Measurements from ENCODE around the gene TRAF1. TPM values are rescaled to one million over a fixed set of nuclear protein-coding genes. Genes with fewer than 3 reads are reported as not detected.

The TRAF1 gene
- total RNA-seq, 3 donors from 2014 or later (not counting 1 experiment from before 2014, with no cell fraction given), result 23.4 to 33.9 (median 30.5) TPM

DNA sequence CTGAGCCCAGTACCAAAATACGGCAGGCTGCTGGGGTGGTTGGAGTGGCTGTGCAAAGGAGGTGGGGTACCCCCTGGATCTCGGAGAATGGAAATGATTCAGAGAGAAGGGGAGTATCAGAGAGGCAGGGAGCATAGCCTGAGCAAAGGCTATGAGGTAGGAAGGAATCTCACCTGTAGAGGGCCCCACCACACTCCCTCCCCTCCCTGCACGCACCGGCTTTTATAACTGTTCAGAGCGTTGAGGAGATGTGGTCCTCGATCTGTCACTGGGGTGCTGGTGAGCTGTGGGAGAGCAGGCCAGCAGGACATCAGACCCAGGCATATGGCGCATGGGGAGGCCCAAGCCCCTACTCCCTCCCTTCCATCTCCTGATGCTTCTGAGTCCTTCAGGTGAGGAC is 62.8 kb downstream of the TRAF1 start:
- Mint-ChIP-seq H3K4me1 (peaks cover 4 to 11% of the 10 kb centered on the region in 2 donors), H3K27me3 (ENCODE audit: low read depth in 2 of 2) (no peaks in the 10 kb centered on the region), H3K27ac (no peak overlapping the region), H3K4me3 (no peak overlapping the region), H3K36me3 (peaks cover 9% of the 10 kb centered on the region), H3K9me3 (no peaks in the 10 kb centered on the region)
- no peak overlapping the region for H3K4me3 ChIP-seq (ENCODE audit: low read length)
- TF ChIP-seq, protein P1, sequence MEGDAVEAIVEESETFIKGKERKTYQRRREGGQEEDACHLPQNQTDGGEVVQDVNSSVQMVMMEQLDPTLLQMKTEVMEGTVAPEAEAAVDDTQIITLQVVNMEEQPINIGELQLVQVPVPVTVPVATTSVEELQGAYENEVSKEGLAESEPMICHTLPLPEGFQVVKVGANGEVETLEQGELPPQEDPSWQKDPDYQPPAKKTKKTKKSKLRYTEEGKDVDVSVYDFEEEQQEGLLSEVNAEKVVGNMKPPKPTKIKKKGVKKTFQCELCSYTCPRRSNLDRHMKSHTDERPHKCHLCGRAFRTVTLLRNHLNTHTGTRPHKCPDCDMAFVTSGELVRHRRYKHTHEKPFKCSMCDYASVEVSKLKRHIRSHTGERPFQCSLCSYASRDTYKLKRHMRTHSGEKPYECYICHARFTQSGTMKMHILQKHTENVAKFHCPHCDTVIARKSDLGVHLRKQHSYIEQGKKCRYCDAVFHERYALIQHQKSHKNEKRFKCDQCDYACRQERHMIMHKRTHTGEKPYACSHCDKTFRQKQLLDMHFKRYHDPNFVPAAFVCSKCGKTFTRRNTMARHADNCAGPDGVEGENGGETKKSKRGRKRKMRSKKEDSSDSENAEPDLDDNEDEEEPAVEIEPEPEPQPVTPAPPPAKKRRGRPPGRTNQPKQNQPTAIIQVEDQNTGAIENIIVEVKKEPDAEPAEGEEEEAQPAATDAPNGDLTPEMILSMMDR (IDR thresholded peaks at IDR 0.05), result no peak
- intact Hi-C loops (cut with micrococcal nuclease), result no loop called here
- H3K27me3 ChIP-seq (ENCODE audit: control insufficient read depth, insufficient read depth, low read length), result no peaks in the 10 kb centered on the region
- peaks cover 6% of the 10 kb centered on the region for H3K4me1 ChIP-seq (ENCODE audit: control insufficient read depth, insufficient read depth, low read length)
- DNase-seq (no peak), ATAC-seq (no peak)
- H3K36me3 ChIP-seq (ENCODE audit: control insufficient read depth, insufficient read depth, low read length), result peaks cover 55% of the 10 kb centered on the region
- 97% methylated on average over 5 of the region's 7 CpGs for WGBS (ENCODE audit: insufficient coverage)
- no peak overlapping the region for H3K27ac ChIP-seq (ENCODE audit: low read length)
- H3K9me3 ChIP-seq (ENCODE audit: control insufficient read depth, insufficient read depth, low read length), result no peaks in the 10 kb centered on the region

DNA sequence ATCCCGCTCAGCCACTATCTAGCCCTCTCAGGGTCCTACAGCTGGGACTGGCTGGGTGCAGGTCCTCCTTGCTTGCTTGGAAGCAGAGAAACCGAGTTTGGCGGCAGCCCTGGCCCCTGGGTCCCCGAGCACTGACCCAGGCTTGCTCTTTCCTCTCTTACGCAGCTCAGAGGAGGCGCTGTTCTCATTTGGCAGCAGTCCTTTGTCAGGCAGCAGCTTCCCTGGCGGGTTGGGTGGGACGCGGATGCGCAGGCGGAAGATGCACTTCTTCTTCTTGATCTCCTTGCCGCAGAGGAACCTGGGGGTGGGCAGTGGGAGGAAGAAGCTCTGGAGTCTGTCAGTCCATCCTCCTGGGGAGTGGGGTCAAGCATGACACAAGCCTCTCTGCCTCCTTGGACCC is 64.1 kb downstream of the TRAF1 start:
- TF ChIP-seq, protein P1 (IDR thresholded peaks at IDR 0.05), result no peak
- no peak overlapping the region for H3K4me3 Mint-ChIP-seq
- no peaks in the 10 kb centered on the region for H3K27me3 Mint-ChIP-seq (ENCODE audit: low read depth in 2 of 2)
- Histone ChIP-seq H3K4me3 (ENCODE audit: low read length) (no peak overlapping the region), H3K36me3 (ENCODE audit: control insufficient read depth, insufficient read depth, low read length) (peaks cover 63% of the 10 kb centered on the region), H3K27me3 (ENCODE audit: control insufficient read depth, insufficient read depth, low read length) (no peaks in the 10 kb centered on the region), H3K9me3 (ENCODE audit: control insufficient read depth, insufficient read depth, low read length) (no peaks in the 10 kb centered on the region), H3K4me1 (ENCODE audit: control insufficient read depth, insufficient read depth, low read length) (no peaks in the 10 kb centered on the region), H3K27ac (ENCODE audit: low read length) (no peak overlapping the region)
- DNase-seq, result no peak
- intact Hi-C loops (cut with micrococcal nuclease), result no loop called here
- H3K27ac Mint-ChIP-seq, result no peak overlapping the region
- H3K9me3 Mint-ChIP-seq, result no peaks in the 10 kb centered on the region
- peaks cover 9% of the 10 kb centered on the region for H3K36me3 Mint-ChIP-seq
- no peak for ATAC-seq
- peaks cover 0 to 4% of the 10 kb centered on the region in 2 donors for H3K4me1 Mint-ChIP-seq
- WGBS (ENCODE audit: insufficient coverage), result 98% methylated on average over 12 of the region's 12 CpGs

DNA sequence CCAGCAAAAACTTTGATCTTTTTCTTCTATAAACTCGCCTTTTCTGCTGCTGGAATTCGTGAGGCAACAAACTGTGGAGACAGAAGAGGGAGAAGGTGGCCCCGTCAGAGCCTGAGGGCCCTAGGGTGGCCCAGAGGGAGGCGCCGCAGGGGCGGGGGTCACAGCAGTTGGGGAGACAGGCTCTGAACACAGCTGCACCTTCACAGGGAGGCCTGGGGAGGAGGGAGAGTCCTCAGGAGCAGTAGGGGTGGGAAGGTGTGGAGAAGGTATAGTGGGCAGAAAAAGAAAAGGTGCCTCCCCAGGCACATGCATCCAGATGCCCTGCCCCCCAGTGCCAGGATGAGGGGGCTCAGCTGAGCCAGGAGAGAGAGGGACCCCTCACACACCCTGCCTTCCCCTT is 64.7 kb downstream of the TRAF1 start:
- Mint-ChIP-seq H3K4me3 (no peak overlapping the region), H3K4me1 (peaks cover 0 to 4% of the 10 kb centered on the region in 2 donors), H3K27me3 (ENCODE audit: low read depth in 2 of 2) (no peaks in the 10 kb centered on the region), H3K9me3 (no peaks in the 10 kb centered on the region), H3K27ac (no peak overlapping the region), H3K36me3 (peaks cover 9% of the 10 kb centered on the region)
- intact Hi-C loops (cut with micrococcal nuclease), result no loop called here
- no peak for ATAC-seq
- no peak overlapping the region for H3K4me3 ChIP-seq (ENCODE audit: low read length)
- H3K9me3 ChIP-seq (ENCODE audit: control insufficient read depth, insufficient read depth, low read length), result no peaks in the 10 kb centered on the region
- H3K27me3 ChIP-seq (ENCODE audit: control insufficient read depth, insufficient read depth, low read length), result no peaks in the 10 kb centered on the region
- WGBS (ENCODE audit: insufficient coverage), result 97% methylated on average over 6 of the region's 6 CpGs
- H3K36me3 ChIP-seq (ENCODE audit: control insufficient read depth, insufficient read depth, low read length), result peaks cover 67% of the 10 kb centered on the region
- DNase-seq, result no peak
- H3K27ac ChIP-seq (ENCODE audit: low read length), result no peak overlapping the region
- TF ChIP-seq, protein P1 (IDR thresholded peaks at IDR 0.05), result no peak
- no peaks in the 10 kb centered on the region for H3K4me1 ChIP-seq (ENCODE audit: control insufficient read depth, insufficient read depth, low read length)

DNA sequence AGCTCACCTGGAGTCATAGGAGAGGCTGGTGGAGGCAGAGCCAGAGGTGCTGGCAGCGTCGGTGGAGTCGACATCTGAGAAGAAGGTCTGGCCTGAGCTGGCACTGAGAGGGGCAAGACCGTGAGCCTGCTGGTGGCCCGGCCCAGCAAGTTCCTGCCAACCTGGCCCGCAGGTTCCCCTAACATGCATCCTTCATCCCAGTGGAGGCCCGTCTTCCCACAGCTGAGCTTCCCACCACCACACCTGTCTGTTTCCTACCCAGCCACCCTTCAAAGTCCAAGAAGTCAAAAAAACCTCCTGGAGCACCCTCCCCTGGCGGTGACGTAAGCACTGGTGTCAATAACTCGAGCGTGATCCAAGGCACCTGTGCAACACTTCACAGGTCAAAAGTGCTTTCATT is 66.5 kb downstream of the TRAF1 start:
- Mint-ChIP-seq H3K9me3 (no peaks in the 10 kb centered on the region), H3K36me3 (peaks cover 9% of the 10 kb centered on the region), H3K4me3 (no peak overlapping the region), H3K27ac (no peak overlapping the region), H3K27me3 (ENCODE audit: low read depth in 2 of 2) (no peaks in the 10 kb centered on the region), H3K4me1 (peaks cover 0 to 4% of the 10 kb centered on the region in 2 donors)
- Histone ChIP-seq H3K27me3 (ENCODE audit: control insufficient read depth, insufficient read depth, low read length) (no peaks in the 10 kb centered on the region), H3K9me3 (ENCODE audit: control insufficient read depth, insufficient read depth, low read length) (no peaks in the 10 kb centered on the region), H3K4me3 (ENCODE audit: low read length) (no peak overlapping the region), H3K27ac (ENCODE audit: low read length) (no peak overlapping the region), H3K4me1 (ENCODE audit: control insufficient read depth, insufficient read depth, low read length) (no peaks in the 10 kb centered on the region), H3K36me3 (ENCODE audit: control insufficient read depth, insufficient read depth, low read length) (peaks cover 58% of the 10 kb centered on the region)
- DNase-seq, result no peak
- intact Hi-C loops (cut with micrococcal nuclease), result no loop called here
- ATAC-seq, result no peak
- WGBS (ENCODE audit: insufficient coverage), result 97% methylated on average over 11 of the region's 11 CpGs
- TF ChIP-seq, protein P1 (IDR thresholded peaks at IDR 0.05), result no peak
